NCI-H748 (cell line): Measurements from ENCODE around the gene VWA2.

ENCODE experiments used
- DNase-seq: peaks from one replicate; lab custom pipeline; 2025; ENCODE audit not compliant: unreplicated experiment; lab: John Stamatoyannopoulos, UW

VWA2 gene

GRCh38 chr10:114337510-114338462, 98.7 kb downstream of the VWA2 start:
- DNase-seq = no peak

- DNase-seq = no peak
These were observed 101.8 kb downstream of the VWA2 start for GRCh38 chr10:114340816-114341215.
